NAMALWA (cell line): ENCODE measurements around the gene ZSCAN1.
"Not testable (repeated sequence)": the region's sequence is repeated elsewhere in the genome, so short reads cannot be mapped to it uniquely, and the experiment has no call there.

Source experiments
- DNase-seq: peaks from one replicate; pipeline ENCODE4 v3.0.0-alpha.2; 2015; ENCODE audit warnings: low spot score

ZSCAN1 gene, protein sequence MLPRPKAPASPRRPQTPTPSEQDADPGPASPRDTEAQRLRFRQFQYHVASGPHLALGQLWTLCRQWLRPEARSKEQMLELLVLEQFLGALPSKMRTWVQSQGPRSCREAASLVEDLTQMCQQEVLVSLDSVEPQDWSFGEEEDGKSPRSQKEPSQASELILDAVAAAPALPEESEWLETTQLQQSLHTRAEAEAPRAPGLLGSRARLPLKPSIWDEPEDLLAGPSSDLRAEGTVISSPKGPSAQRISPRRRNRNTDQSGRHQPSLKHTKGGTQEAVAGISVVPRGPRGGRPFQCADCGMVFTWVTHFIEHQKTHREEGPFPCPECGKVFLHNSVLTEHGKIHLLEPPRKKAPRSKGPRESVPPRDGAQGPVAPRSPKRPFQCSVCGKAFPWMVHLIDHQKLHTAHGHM

DNA sequence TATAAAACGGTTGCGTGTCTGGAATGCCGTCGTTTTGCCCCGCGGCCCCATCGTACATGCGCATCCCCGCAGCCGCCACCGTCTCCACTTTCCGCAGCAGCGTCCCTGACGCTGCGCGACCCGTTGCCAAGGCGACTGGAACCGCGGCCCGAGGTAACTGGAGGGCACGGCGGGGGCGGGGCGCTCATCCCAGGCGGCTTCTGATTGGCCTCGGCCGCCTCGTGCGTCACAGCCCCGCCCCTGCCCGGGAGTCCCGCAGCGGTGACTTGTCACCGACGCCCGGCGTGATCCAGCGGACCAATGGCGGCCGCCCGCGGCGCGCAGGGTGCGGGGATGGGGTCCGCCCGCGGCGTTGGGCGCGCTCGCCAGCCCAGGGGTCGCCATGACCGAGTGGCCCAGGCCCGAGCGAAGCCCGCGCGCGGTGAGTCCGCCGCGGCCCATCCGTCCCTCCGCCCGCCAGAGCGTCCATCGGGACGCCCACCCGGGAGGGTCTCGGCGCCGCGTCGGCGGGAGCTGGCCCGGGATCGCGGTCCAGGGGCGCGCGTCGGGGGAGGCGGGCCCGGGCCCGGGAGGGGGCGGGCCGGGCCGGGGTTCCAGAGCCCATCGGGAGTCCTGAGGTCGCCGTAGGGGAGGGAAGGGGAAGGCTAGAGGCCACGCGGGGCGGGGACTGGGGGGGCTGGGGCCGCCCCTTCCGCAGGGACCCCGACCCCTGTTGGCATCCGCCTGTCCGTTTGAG lies at the start of gene ZSCAN1:
Gene ZSCAN1, plus strand, starts transcription at position 285 of the 736 bp plus-strand sequence. CDS start 3,812 bp downstream, outside the sequence.
- no peak for DNase-seq

DNA sequence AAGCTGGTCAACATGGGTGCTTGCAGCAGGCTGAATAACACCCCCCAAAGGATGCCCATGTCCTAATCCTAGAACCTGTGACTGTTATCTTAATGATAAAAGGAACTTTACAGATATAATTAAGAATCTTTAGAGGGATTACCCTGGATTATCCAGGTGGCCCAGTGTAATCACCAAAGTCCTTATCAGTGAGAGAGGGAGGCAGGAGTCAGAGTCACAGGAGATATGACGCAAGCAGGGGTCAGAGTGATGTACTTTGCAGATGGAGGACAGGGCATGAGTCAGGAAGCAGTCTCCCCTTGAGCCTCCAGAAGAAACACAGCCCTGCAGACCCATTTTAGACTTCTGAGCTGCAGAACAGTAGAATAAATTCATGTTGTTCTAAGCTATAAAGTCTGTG lies 41.0 kb upstream of the ZSCAN1 start:
- no peak for DNase-seq

- no peak for DNase-seq
Observed at GRCh38 chr19:58000677-58001076, 33.1 kb upstream of the ZSCAN1 start.

DNA sequence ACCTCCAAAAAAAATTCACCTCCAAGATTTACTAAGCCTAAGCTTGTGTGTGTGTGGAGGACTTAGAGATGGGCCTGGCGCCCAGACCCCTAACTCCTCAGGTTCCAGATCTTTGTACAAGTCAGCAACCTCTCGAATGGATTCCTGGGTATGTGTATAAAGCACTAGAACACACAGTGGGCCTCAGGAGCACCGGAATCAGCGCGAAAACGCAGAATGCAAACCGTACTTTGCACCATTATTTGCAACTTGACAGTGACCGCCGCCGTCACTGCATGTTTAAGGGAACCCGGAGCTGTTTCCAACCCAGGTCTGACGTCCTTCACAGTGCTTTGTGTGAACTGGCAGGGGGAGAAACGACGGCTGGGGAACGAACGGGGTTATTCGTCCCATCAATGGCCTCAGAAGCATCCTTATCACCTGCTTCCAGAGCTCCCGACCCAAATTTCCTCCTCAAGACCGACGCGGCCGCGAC lies 31.9 kb upstream of the ZSCAN1 start:
- DNase-seq = no peak

GRCh38 chr19:58002384-58003173 lies 31.2 kb upstream of the ZSCAN1 start, which contains the start of gene ZNF606:
ZNF606 (minus strand) TSS chr19:58002820; CDS start chr19:58001319, 1,501 bp downstream.
- DNase-seq = peak; percentile 56

DNA sequence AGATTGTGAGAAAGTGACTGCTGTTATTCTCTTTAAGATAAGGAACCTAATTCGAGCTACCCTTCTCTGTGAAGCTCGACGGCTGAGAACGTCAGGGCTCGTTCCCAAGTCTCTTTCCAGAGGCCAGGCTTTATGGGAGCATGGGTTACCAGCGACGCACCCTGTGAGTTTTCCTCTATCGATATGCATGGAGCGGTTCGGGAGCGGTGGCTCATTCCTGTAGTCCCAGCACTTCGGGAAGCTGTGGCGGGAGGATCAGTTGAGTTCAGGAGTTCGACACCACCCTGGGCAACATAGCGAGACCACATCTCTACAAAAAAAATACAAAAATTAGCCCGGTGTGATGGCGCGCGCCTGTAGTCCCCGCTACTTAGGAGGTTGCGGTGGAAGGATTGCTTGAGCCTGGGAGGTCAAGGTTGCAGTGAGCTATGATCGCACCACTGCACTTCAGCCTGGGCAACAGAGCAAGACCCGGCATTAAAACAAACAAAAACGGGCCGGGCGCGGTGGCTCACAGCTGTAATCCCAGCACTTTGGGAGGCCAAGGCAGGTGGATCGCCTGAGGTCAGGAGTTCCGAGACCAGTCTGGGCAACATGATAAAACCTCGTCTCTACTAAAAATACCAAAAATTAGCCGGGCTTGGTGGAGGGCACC lies 30.5 kb upstream of the ZSCAN1 start:
- DNase-seq = no peak

DNA sequence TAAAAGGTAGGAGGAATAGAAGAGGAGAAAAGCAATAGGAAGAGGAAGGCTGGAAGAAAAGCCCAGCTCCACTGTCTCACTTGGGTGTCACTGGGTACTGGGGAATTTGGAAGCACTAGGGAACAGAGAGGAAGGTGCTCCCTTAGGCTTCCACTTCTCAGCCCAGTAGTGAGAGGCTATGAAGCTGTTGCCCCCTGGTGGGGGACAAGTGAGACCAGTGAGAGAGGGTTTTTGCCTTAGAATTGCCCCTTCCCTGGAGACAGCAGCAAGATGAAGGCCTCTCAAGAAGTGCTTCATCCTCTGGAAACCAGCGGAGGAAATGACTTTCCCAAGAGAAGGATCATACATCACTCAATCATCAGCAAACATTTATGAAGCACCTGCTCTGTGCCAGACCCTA lies 26.5 kb upstream of the ZSCAN1 start:
- DNase-seq = peak; percentile 38

- DNase-seq = not testable (repeated sequence)
Observed at GRCh38 chr19:58008877-58009276, 24.9 kb upstream of the ZSCAN1 start.

- no peak for DNase-seq
Observed at GRCh38 chr19:58009301-58009665, 24.5 kb upstream of the ZSCAN1 start.

DNA sequence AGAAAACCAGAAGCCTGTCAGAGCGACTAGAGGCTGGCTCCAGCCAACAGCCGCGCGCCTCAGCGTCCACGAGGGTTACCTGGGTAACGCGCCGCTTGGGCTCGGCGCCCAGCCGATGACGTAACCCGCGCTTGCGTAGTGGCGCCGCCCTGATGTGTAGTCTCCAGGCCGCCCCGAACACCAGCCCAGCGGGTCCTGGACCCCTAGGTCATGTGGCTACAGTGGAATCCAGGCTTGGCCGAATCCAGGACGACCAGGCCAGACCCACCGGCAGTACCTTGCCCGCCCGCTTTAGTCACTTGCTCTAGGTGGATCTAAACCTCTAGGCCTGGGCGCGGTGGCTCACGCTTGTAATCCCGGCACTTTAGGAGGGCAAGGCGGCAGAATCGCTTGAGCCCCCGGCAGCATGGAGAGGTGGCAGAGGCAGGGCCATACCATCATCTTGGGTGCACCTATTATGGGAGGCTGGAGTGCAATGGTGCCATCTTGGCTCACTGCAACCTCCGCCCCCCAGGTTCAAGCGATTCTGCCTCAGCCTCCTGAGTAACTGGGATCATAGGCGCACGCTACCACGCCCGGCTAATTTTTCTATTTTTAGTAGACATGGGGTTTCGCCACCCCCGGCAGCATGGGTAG lies 24.0 kb upstream of the ZSCAN1 start:
- DNase-seq = peak; percentile 45

- DNase-seq = no peak
Observed at GRCh38 chr19:58010507-58010906, 23.3 kb upstream of the ZSCAN1 start.

DNA sequence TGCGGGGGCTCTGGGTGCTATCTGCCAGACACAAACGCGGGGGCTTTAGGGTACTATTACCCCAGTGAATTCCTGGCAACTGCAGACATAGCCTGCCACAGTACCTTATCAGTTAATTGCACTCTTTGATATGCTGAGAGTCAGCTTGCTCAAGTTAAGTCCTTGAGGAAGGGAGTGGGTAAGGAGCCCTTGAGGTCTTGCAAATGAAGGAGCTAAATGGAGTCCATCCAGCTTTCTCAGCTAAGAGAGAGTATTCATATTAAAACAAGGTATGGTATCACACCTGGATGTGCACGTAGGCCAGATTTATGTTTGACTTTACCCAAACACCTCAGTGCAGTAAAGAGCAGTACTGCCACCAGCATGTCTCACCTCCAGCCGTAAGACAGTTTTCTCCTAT lies 19.7 kb upstream of the ZSCAN1 start:
- no peak for DNase-seq

GRCh38 chr19:58020129-58020528 lies 13.7 kb upstream of the ZSCAN1 start:
- DNase-seq = no peak

- peak; percentile 53 for DNase-seq
Observed at GRCh38 chr19:58021541-58022282, 12.1 kb upstream of the ZSCAN1 start.

DNA sequence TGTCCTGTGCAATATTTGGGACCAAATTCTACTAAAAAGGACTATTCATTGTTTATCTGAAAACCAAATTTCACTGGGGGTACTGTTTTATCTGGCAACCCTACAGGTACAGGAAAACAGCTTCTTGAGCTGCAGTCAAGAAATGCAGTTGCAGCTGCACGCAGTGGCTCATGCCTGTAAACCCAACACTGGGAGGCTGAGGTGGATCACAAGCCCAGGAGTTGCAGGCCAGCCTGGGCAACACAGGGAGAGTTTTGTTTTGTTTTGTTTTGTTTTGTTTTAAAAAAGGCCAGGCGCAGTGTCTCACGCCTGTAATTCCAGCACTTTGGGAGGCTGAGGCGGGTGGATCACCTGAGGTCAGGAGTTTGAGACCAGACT lies 11.6 kb upstream of the ZSCAN1 start:
- no peak for DNase-seq

GRCh38 chr19:58024661-58025060 lies 9.2 kb upstream of the ZSCAN1 start:
- DNase-seq = no peak

DNA sequence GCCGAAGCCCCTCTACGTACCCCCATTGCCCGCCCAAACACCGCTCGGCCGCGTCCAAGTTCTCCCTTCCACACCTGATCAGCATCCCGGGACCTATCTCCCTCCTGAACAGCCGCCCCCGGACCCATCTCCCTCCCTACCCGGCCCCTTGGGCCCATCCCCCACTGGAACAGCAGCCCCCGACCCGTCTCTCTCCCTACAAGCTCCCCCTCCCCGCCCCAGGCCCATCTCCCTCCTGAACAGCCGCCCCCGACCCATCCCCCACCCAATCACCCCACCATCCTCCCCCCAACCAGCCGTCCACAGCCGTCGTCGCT lies 610 bp downstream of the ZSCAN1 start:
- no peak for DNase-seq

DNA sequence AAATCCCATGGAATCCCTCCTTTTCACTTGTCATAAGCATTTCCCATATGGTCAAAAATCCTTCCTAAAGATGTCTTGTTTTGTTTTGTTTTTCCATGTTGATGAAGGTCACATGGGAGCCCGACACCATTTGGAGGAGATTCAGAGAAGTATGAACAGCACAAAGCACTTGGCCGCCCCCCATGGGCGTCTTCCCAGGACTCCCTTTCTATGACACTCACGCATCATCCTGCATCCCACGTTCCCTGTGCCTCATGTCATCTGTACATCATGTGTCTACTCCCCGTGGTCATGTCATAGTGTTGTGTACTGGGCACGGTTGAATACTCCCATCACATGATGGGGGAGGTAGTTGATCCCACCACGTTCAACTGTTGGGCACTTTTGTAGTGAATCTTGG lies 2.0 kb downstream of the ZSCAN1 start:
- DNase-seq = no peak

DNA sequence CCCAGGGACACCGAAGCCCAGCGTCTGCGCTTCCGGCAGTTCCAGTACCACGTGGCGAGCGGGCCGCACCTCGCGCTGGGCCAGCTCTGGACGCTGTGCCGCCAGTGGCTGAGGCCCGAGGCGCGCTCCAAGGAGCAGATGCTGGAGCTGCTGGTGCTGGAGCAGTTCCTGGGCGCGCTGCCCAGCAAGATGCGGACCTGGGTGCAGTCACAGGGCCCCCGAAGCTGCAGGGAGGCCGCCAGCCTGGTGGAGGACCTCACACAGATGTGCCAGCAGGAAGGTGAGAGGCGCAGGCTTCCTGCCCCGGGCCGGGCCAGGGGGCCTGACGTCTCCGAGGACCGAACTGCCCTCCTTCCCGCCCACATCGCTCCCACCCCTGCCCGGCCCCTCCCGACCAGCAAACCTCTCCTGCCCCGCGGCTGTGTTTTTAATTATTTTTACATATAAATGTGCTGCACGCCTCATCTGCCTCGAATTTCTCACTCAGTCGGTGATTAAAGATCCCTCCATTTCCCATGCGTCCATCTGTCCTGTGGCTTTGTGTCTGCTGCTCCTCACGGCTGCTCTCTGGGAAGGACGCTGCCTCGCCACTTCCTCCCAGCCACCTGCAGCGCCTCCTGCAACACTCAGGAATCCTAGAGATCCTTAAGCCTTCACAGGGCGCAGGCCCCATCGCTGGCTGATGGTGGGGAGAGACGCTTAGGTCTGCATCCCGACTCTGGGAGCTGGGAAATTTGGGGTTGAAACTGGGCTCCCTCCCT lies 4.3 kb downstream of the ZSCAN1 start:
- no peak for DNase-seq

GRCh38 chr19:58038688-58039204 lies 4.9 kb downstream of the ZSCAN1 start:
- no peak for DNase-seq
